ENCODE measurements around the gene C16orf90.

Gene C16orf90

GRCh38 chr16:3496386-3496785, 1.1 kb upstream of the C16orf90 start:
- Histone ChIP-seq H3K36me3 (no peaks in the 10 kb centered on the region), H3K27ac (no peak overlapping the region), H3K4me1 (peaks cover 0 to 12% (median 7%) of the 10 kb centered on the region in 4 donors), H3K27me3 (no peaks in the 10 kb centered on the region), H3K9me3 (no peaks in the 10 kb centered on the region), H3K4me3 (no peak overlapping the region)
- DNase-seq = no peak
- no peak for TF ChIP-seq CTCF (IDR thresholded peaks at IDR 0.05)
- intact Hi-C loops (cut with DNase I; ENCODE audit: low total_unique reads) = no loop called here

DNA sequence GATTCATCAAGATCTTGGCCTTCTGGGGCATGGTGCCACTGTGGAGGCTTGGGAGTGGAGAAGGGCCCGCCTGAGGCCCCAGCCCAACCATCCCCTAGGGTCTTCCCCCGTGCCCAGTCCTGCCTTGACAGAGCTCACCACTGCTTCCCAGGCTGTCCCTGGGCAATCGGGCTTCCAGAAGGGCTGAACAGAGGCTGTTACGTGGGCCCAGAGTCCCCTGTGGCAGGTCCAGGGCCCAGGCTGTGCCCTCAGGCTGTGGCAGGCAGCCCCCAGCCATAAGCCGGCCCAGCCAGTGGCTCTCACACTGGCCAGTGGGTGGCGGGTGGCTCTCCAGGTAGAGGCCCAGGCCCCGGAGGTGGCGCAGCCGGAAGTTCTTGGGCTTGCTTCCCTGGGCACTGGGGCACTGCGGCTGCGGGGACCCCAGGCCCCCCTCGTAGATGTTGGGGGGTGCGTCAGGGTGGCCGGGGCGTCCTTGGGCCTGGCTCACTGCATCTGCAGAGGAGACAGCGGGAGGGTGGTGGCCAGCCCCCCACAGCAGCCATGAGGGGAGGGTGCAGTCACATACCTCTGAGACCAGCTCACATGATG, 809 bp downstream of the C16orf90 start:
- intact Hi-C loops (cut with DNase I; ENCODE audit: low total_unique reads) = no loop called here
- no peaks in the 10 kb centered on the region for H3K27me3 ChIP-seq
- H3K4me1 ChIP-seq = peaks cover 0 to 6% (median 2%) of the 10 kb centered on the region in 4 donors
- H3K9me3 ChIP-seq = no peaks in the 10 kb centered on the region
- no peaks in the 10 kb centered on the region for H3K36me3 ChIP-seq
- no peak overlapping the region for H3K4me3 ChIP-seq
- H3K27ac ChIP-seq = no peak overlapping the region
- no peak for DNase-seq
- no peak for TF ChIP-seq CTCF (IDR thresholded peaks at IDR 0.05)

GRCh38 chr16:3492356-3492755, 2.9 kb downstream of the C16orf90 start:
- intact Hi-C loops (cut with DNase I; ENCODE audit: low total_unique reads) = no loop called here
- no peak for DNase-seq
- H3K9me3 ChIP-seq = no peaks in the 10 kb centered on the region

DNA sequence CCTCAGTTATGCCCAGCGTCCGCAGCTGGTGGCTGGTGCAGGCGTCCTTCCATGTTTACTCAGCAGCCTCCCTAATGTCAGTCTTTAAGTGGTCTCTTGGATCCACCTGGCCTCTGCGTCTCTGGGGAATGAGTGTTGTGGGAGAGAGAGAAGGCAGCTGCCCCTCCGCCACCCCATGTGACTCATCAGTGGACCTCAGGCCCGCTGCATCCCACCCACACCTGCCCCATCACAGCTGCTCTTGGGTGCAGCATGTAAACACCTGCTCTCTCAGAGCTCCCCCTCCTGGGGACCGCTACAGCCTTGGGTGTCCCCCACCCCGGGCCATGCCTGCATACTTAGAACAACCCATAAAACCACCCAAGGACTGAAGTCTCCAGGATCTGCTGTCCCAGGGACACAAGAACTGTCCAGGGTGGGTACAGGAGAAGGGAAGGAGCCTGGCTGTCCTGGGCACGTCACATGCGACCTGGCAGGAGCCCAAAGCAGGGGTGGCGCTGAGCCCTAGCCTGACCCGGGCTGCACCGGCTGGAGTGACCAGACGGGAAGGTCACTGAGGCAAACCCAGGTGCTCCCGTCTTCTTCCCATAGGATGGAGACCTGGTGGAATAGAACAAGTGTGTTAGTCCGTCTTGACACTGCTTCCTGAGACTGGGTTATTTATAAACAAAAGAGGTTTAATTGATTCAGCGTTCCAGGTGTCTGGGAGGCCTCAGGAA, 4.2 kb downstream of the C16orf90 start:
- Histone ChIP-seq H3K4me1 (peaks cover 0 to 6% (median 2%) of the 10 kb centered on the region in 4 donors), H3K4me3 (no peak overlapping the region), H3K27ac (no peak overlapping the region), H3K36me3 (peaks cover 7 to 22% (median 20%) of the 10 kb centered on the region in 3 donors), H3K27me3 (no peaks in the 10 kb centered on the region), H3K9me3 (no peaks in the 10 kb centered on the region)
- no peak for TF ChIP-seq CTCF (IDR thresholded peaks at IDR 0.05)
- intact Hi-C loops (cut with DNase I; ENCODE audit: low total_unique reads) = no loop called here
- no peak for DNase-seq

More at GRCh38 chr16:3492356-3492755, 2.9 kb downstream of the C16orf90 start:
- Histone ChIP-seq H3K36me3 (peaks cover 0 to 10% (median 8%) of the 10 kb centered on the region in 3 donors), H3K27ac (no peak overlapping the region), H3K4me3 (no peak overlapping the region), H3K27me3 (no peaks in the 10 kb centered on the region), H3K4me1 (peaks cover 0 to 6% (median 2%) of the 10 kb centered on the region in 4 donors)
- TF ChIP-seq CTCF (IDR thresholded peaks at IDR 0.05) = no peak

DNA sequence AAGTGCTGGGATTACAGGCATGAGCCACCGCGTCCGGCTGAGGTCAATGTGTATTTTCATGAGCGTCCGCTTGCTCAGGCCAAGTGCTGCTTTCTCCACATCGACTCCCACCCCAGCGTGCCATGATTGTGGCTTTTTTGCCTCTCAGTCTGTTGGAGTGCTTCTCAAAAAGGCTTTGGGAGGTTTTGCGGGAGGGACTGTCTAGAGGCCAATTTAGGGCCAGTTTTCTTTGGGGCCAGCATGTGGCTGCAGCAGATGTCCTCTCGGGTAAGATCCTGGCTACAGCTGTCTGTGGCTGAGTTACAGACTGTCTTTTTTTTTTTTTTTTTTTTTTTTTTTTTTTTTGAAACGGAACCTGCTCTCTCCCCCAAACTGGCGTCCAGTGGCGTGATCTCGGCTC, 6.5 kb downstream of the C16orf90 start:
- H3K4me3 ChIP-seq = no peak overlapping the region
- no peaks in the 10 kb centered on the region for H3K9me3 ChIP-seq
- no peak for TF ChIP-seq CTCF (IDR thresholded peaks at IDR 0.05)
- H3K36me3 ChIP-seq = peaks cover 30 to 44% (median 43%) of the 10 kb centered on the region in 3 donors
- H3K27ac ChIP-seq = no peak overlapping the region
- DNase-seq = no peak
- intact Hi-C loops (cut with DNase I; ENCODE audit: low total_unique reads) = no loop called here
- H3K4me1 ChIP-seq = peaks cover 0 to 6% (median 2%) of the 10 kb centered on the region in 4 donors
- no peaks in the 10 kb centered on the region for H3K27me3 ChIP-seq
